H1 (cell line): ENCODE results near the gene TMEM222. TPM values are rescaled to one million over a fixed set of nuclear protein-coding genes. Genes with fewer than 3 reads are reported as not detected.

Source experiments
- CTCF ChIA-PET: fragments of 300-600 bp; sonication (Branson Sonifier 250); formaldehyde crosslinking; loops from one replicate; lab custom pipeline; 2021; ENCODE audit not compliant: partially characterized antibody; lab: Charles Lee
- POLR2A ChIA-PET: fragments of 300-600 bp; sonication (Branson Sonifier 250); formaldehyde crosslinking; loops from one replicate; lab custom pipeline; 2021; ENCODE audit warnings: inconsistent platforms; ENCODE audit not compliant: partially characterized antibody; lab: Charles Lee
- DNase-seq, 2 experiments: peaks; one replicate each; pipeline versions ENCODE4 v3.0.0 to v3.0.0-alpha.2; 2010 to 2022; ENCODE audit warnings: low spot score in 2 of 2, low read depth in 1 of 2, mixed read lengths in 1 of 2
- FAIRE-seq: peaks from 2 replicates; lab custom pipeline; 2011; peaks lifted over from hg19 to GRCh38; lab: Jason Lieb, UNC
- H2AFZ ChIP-seq: 2 replicates; pipeline ENCODE4 v1.8.1; 2012; ENCODE audit warnings: low read length, inconsistent platforms
- H2AK5ac ChIP-seq: 2 replicates; pipeline ENCODE4 v1.6.1; 2013; ENCODE audit warnings: low read depth, low read length
- H2BK120ac ChIP-seq: replicated peaks from 2 replicates; pipeline ENCODE3; 2013; ENCODE audit warnings: low read depth, low read length, inconsistent platforms
- H2BK12ac ChIP-seq: 2 replicates; pipeline ENCODE4 v1.6.1; 2013; ENCODE audit warnings: low read depth, low read length
- H2BK15ac ChIP-seq: 2 replicates; pipeline ENCODE4 v1.6.1; 2013; ENCODE audit warnings: low read length
- H2BK20ac ChIP-seq: 2 replicates; pipeline ENCODE4 v1.6.1; 2013; ENCODE audit warnings: low read length
- H2BK5ac ChIP-seq: 2 replicates; pipeline ENCODE4 v1.6.1; 2013; ENCODE audit warnings: low read depth, low read length
- H3K14ac ChIP-seq: 2 replicates; pipeline ENCODE4 v1.6.1; 2013; ENCODE audit warnings: inconsistent platforms; ENCODE audit not compliant: insufficient read length
- H3K18ac ChIP-seq: 2 replicates; pipeline ENCODE4 v1.6.1; 2013; ENCODE audit warnings: low read length; ENCODE audit errors: extremely low read depth
- H3K23ac ChIP-seq: 2 replicates; pipeline ENCODE4 v1.6.1; 2013; ENCODE audit warnings: inconsistent platforms; ENCODE audit not compliant: insufficient read length
- H3K23me2 ChIP-seq: 2 replicates; pipeline ENCODE4 v1.6.1; 2013; ENCODE audit warnings: low read depth, low read length
- H3K27ac ChIP-seq: 2 replicates; pipeline ENCODE4 v1.6.1; 2011; ENCODE audit warnings: low read depth, low read length, inconsistent platforms
- H3K27me3 ChIP-seq, 4 experiments: replicated peaks in 1 of 4; 1 replicate in 1 of 4; 2 replicates in 3 of 4; pipeline versions ENCODE4 v1.6.1 to v1.8.1; 2011 to 2013; ENCODE audit warnings: low read length in 3 of 4, mild to moderate bottlenecking in 3 of 4, inconsistent platforms in 2 of 4, mixed read lengths in 2 of 4, moderate library complexity in 1 of 4; ENCODE audit not compliant: control insufficient read depth in 3 of 4, insufficient read depth in 3 of 4; ENCODE audit errors: extremely low read depth in 1 of 4
- H3K36me3 ChIP-seq, 4 experiments: 2 replicates each; pipeline versions ENCODE4 v1.6.1 to v1.8.1; 2011 to 2013; ENCODE audit warnings: mild to moderate bottlenecking in 4 of 4, low read length in 3 of 4, moderate library complexity in 2 of 4, control low read depth in 1 of 4, inconsistent platforms in 1 of 4; ENCODE audit not compliant: insufficient read depth in 4 of 4, control insufficient read depth in 2 of 4
- H3K4ac ChIP-seq: replicated peaks from 2 replicates; pipeline ENCODE3; 2013; ENCODE audit warnings: low read length, low read depth, mixed read lengths, inconsistent platforms; ENCODE audit not compliant: insufficient read length
- H3K4me1 ChIP-seq, 4 experiments: replicated peaks in 1 of 4; 1 replicate in 1 of 4; 2 replicates in 3 of 4; pipeline versions ENCODE4 v1.6.1 to v1.8.1; 2011 to 2013; ENCODE audit warnings: low read length in 3 of 4, inconsistent platforms in 2 of 4, mixed read lengths in 1 of 4; ENCODE audit not compliant: insufficient read depth in 4 of 4, control insufficient read depth in 3 of 4
- H3K4me2 ChIP-seq, 2 experiments: 2 replicates each; pipeline versions ENCODE4 v1.6.1 to v1.8.1; 2011 to 2013; ENCODE audit warnings: low read depth in 2 of 2, low read length in 2 of 2, control low read depth in 1 of 2, inconsistent platforms in 1 of 2, mild to moderate bottlenecking in 1 of 2; ENCODE audit not compliant: insufficient read depth in 1 of 2
- H3K4me3 ChIP-seq, 4 experiments: fragments of 200-600, 300-600 bp in 1 of 4; sonication (generic), shearing (Covaris generic), sonication (Bioruptor Twin) in 1 of 4; 2 replicates each; pipeline versions ENCODE4 v1.5.1 to v1.8.1; 2011 to 2016; ENCODE audit warnings: low read length in 4 of 4, low read depth in 3 of 4, control low read depth in 2 of 4, inconsistent platforms in 2 of 4, mild to moderate bottlenecking in 2 of 4, mixed read lengths in 1 of 4, moderate library complexity in 1 of 4; ENCODE audit not compliant: insufficient read depth in 2 of 4; ENCODE audit errors: extremely low read depth in 1 of 4
- H3K56ac ChIP-seq: replicated peaks from 2 replicates; pipeline ENCODE3; 2013; ENCODE audit warnings: low read depth, mild to moderate bottlenecking, mixed read lengths, low read length, inconsistent platforms; ENCODE audit not compliant: insufficient read length
- H3K79me1 ChIP-seq: 2 replicates; pipeline ENCODE4 v1.6.1; 2013; ENCODE audit warnings: low read depth, low read length, control low read depth
- H3K79me2 ChIP-seq, 2 experiments: 2 replicates each; pipeline versions ENCODE4 v1.6.1 to v1.8.1; 2012 to 2013; ENCODE audit warnings: low read length in 2 of 2, mild to moderate bottlenecking in 2 of 2, inconsistent platforms in 1 of 2; ENCODE audit not compliant: insufficient read depth in 2 of 2, control insufficient read depth in 1 of 2
- H3K9ac ChIP-seq, 4 experiments: replicated peaks in 1 of 4; 1 replicate in 1 of 4; 2 replicates in 3 of 4; pipeline versions ENCODE4 v1.6.1 to v1.8.1; 2011 to 2013; ENCODE audit warnings: low read depth in 3 of 4, low read length in 3 of 4, control low read depth in 2 of 4, mild to moderate bottlenecking in 2 of 4, moderate library complexity in 2 of 4, inconsistent platforms in 1 of 4; ENCODE audit errors: extremely low read depth in 1 of 4
- H3K9me3 ChIP-seq, 2 experiments: 2 replicates each; pipeline versions ENCODE4 v1.6.1 to v1.8.1; 2012 to 2013; ENCODE audit warnings: mild to moderate bottlenecking in 2 of 2, moderate library complexity in 2 of 2, control low read depth in 1 of 2, inconsistent platforms in 1 of 2, low read depth in 1 of 2, low read length in 1 of 2, mixed read lengths in 1 of 2; ENCODE audit not compliant: insufficient read depth in 2 of 2
- H4K20me1 ChIP-seq, 2 experiments: replicated peaks in 1 of 2; 2 replicates each; pipeline versions ENCODE3 to v1.8.1; 2011 to 2013; ENCODE audit warnings: inconsistent platforms in 2 of 2, low read length in 2 of 2, mild to moderate bottlenecking in 1 of 2; ENCODE audit not compliant: insufficient read depth in 2 of 2, control insufficient read depth in 1 of 2
- H4K5ac ChIP-seq: 2 replicates; pipeline ENCODE4 v1.6.1; 2013; ENCODE audit warnings: low read length, low read depth, mixed read lengths, inconsistent platforms; ENCODE audit not compliant: insufficient read length
- H4K8ac ChIP-seq: 2 replicates; pipeline ENCODE4 v1.8.0; 2013; ENCODE audit warnings: mild to moderate bottlenecking, moderate library complexity, low read length, inconsistent platforms; ENCODE audit not compliant: insufficient read depth; ENCODE audit errors: extremely low read depth
- H4K91ac ChIP-seq: replicated peaks from 2 replicates; pipeline ENCODE3; 2013; ENCODE audit warnings: low read length, mixed read lengths, inconsistent platforms; ENCODE audit not compliant: insufficient read length
- CTBP2 ChIP-seq: IDR thresholded peaks from 2 replicates; pipeline ENCODE4 v1.7.0; 2011; ENCODE audit warnings: borderline replicate concordance, mild to moderate bottlenecking, moderate library complexity, mixed read lengths, low read length; ENCODE audit not compliant: insufficient read depth, insufficient read length
- EP300 ChIP-seq, 2 experiments: IDR thresholded peaks; 1 replicate in 1 of 2; 2 replicates in 1 of 2; pipeline ENCODE4 v1.6.1; 2011 to 2012; ENCODE audit warnings: low read depth in 2 of 2, low read length in 2 of 2, mild to moderate bottlenecking in 2 of 2, borderline replicate concordance in 1 of 2, inconsistent platforms in 1 of 2, moderate library complexity in 1 of 2
- JUN ChIP-seq: IDR thresholded peaks from 2 replicates; pipeline ENCODE4 v1.6.1; 2011; ENCODE audit warnings: low read depth, mild to moderate bottlenecking, improper control_type of control experiment, low read length
- RBBP5 ChIP-seq: IDR thresholded peaks from 2 replicates; pipeline ENCODE4 v1.7.1; 2012; ENCODE audit warnings: low read depth, mild to moderate bottlenecking, inconsistent platforms, low read length, moderate library complexity, borderline replicate concordance
- RNF2 ChIP-seq: fragments of 200-900, 300-1000 bp; sonication (generic); IDR thresholded peaks from 2 replicates; pipeline ENCODE4 v1.7.1; 2016; ENCODE audit warnings: borderline replicate concordance, low read depth, mild to moderate bottlenecking, antibody characterized with exemption, low read length; ENCODE audit not compliant: poor library complexity, severe bottlenecking; ENCODE audit errors: missing control alignments
- SP4 ChIP-seq: IDR thresholded peaks from 2 replicates; pipeline ENCODE4 v1.6.1; 2012; ENCODE audit warnings: low read length, inconsistent platforms
- WGBS, 2 experiments: shearing (Covaris generic) in 1 of 2; methylation state at CpG; one replicate each; pipeline versions ENCODE4 v1.1.6 to v1.1.7; 2013 to 2015; ENCODE audit warnings: low lambda C conversion rate in 2 of 2, mixed read lengths in 2 of 2, inconsistent platforms in 1 of 2, low coverage in 1 of 2, missing lambda C conversion rate in 1 of 2; ENCODE audit not compliant: insufficient replicate concordance in 2 of 2, insufficient coverage in 1 of 2, insufficient read length in 1 of 2; ENCODE audit errors: extremely low coverage in 1 of 2, missing lambda C conversion rate in 1 of 2; 5-methylcytosine and 5-hydroxymethylcytosine counted together
- polyA plus RNA-seq, 7 experiments: library from polyadenylated mRNA; depleted of rRNA in 3 of 7; stranded (reverse) in 5 of 7; unstranded in 2 of 7; fragments of >200 nt in 5 of 7; fragments of 200-250 nt in 2 of 7; gene quantifications; 1 replicate in 5 of 7; 2 replicates in 1 of 7; 4 replicates in 1 of 7; pipeline versions ENCODE4 v1.2.1 to v1.2.3, GENCODE V29; 2011 to 2013; ENCODE audit warnings: missing spikeins in 2 of 7, mixed read lengths in 2 of 7
- total RNA-seq: library from RNA; stranded (reverse); fragmentation: NEBNext Ultra II Directional; extraction: Animal tissue kit (Norgen Biotek cat#: 25700); gene quantifications from 2 replicates; pipeline ENCODE4 v1.2.1, GENCODE V29; 2021

TMEM222 gene
- total and polyA plus RNA-seq, 2 of the 8 experiments (the other 6 are each of a cell fraction or from before 2014, with no cell fraction given) = 27.0 to 51.8 TPM

- H3K27ac ChIP-seq = no peak overlapping the region
- CTCF ChIA-PET = interaction anchor here (0.5 to 17.9 kb wide), 18 partner anchors 10 to 488 kb away, joined by 3 to 321 read pairs (median 4); partner anchors contain the start of genes CD164L2, GPR3 and SYTL1
- no peaks in the 10 kb centered on the region; a peak in 1 of 7 replicates for H3K4me1 ChIP-seq
- no peak overlapping the region for H2BK120ac ChIP-seq
- no peak overlapping the region for H3K18ac ChIP-seq
- H3K9me3 ChIP-seq = peaks cover 0 to 4% of the 10 kb centered on the region in 2 experiments; a peak in 1 of 4 replicates
- H3K23me2 ChIP-seq = no peaks in the 10 kb centered on the region
- H3K79me1 ChIP-seq = no peaks in the 10 kb centered on the region
- H4K8ac ChIP-seq = no peak overlapping the region
- H4K91ac ChIP-seq = no peak overlapping the region
- H3K23ac ChIP-seq = no peak overlapping the region
- H2BK20ac ChIP-seq = no peak overlapping the region
- H3K56ac ChIP-seq = no peak overlapping the region
- H2BK12ac ChIP-seq = no peak overlapping the region
- H2BK5ac ChIP-seq = no peak overlapping the region
- no peak overlapping the region for H3K14ac ChIP-seq
- H3K9ac ChIP-seq = no peak overlapping the region
- no peak overlapping the region for H2AK5ac ChIP-seq
- TF ChIP-seq SP4 (no peak), EP300 (IDR thresholded peaks at IDR 0.05; ENCODE audit: borderline replicate concordance in 1 of 2, low read depth in 2 of 2, low read length in 2 of 2) (no peak), JUN (no peak), CTBP2 (no peak), RBBP5 (no peak), RNF2 (no peak)
- TF ChIP-seq, all 59 proteins: peak for 0
- no peak overlapping the region for H3K4me2 ChIP-seq
- WGBS, 2 experiments = 94% methylated on average over 8 of the region's 8 CpGs; no CpG with 5 or more reads in 1 of the 2 experiments
- H4K20me1 ChIP-seq = no peaks in the 10 kb centered on the region
- H2AFZ ChIP-seq = no peak overlapping the region
- DNase-seq = no peak
- no peak overlapping the region for H4K5ac ChIP-seq
- no peaks in the 10 kb centered on the region; a peak in 1 of 8 replicates for H3K36me3 ChIP-seq
- FAIRE-seq = no peak
- no peaks in the 10 kb centered on the region for H3K27me3 ChIP-seq
- H3K79me2 ChIP-seq = no peaks in the 10 kb centered on the region
- no peak overlapping the region for H3K4ac ChIP-seq
- H3K4me3 ChIP-seq = no peak overlapping the region
- H2BK15ac ChIP-seq = no peak overlapping the region
- POLR2A ChIA-PET = interaction anchor here (1.1 to 1.3 kb wide), 3 partner anchors 9 to 189 kb away, joined by 3 to 4 read pairs (median 3); partner anchors contain the start of gene SLC9A1
Observed at GRCh38 chr1:27293915-27294314, 28.0 kb upstream of the TMEM222 start.
